ENCODE results near the gene FZD8.

Gene FZD8

DNA sequence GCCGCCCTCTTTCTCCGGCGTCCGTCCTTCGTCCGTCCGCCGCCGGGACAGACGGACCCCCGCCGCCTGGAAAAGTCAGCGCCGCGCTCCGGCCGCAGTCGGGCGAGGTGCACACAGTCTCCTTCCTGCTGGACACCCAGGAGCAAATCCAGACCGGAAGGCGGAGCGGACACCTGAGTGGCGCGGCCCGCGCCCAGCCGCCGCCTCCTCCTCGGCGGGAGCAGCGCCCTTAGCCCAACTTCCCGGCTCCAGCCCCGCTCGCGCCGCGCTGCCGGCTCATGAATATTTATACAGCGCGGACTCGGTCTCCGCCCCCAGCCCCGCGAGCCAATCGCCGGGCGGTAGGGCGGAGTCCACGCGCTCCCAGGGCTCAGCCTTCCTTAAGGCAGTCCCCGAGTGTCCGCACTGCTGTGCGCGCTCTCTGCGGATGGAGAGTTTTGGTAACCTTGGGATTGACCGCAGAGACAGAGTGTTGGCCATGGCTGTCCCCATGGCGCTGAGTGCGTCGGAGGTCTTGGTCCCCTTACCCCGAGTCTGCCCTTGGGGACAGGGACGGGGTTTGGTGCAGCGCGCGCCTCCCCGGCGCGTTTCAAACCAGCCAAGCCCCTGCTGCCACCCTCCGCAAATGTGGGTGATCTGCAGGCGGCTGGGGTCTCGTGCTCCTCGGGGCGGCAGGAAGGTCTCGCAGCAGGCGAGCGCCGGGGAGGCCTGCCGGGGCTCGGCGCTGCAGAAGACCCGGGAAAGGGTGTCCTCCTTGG lies at the start of gene FZD8 (continued):
- TF ChIP-seq, protein P1, sequence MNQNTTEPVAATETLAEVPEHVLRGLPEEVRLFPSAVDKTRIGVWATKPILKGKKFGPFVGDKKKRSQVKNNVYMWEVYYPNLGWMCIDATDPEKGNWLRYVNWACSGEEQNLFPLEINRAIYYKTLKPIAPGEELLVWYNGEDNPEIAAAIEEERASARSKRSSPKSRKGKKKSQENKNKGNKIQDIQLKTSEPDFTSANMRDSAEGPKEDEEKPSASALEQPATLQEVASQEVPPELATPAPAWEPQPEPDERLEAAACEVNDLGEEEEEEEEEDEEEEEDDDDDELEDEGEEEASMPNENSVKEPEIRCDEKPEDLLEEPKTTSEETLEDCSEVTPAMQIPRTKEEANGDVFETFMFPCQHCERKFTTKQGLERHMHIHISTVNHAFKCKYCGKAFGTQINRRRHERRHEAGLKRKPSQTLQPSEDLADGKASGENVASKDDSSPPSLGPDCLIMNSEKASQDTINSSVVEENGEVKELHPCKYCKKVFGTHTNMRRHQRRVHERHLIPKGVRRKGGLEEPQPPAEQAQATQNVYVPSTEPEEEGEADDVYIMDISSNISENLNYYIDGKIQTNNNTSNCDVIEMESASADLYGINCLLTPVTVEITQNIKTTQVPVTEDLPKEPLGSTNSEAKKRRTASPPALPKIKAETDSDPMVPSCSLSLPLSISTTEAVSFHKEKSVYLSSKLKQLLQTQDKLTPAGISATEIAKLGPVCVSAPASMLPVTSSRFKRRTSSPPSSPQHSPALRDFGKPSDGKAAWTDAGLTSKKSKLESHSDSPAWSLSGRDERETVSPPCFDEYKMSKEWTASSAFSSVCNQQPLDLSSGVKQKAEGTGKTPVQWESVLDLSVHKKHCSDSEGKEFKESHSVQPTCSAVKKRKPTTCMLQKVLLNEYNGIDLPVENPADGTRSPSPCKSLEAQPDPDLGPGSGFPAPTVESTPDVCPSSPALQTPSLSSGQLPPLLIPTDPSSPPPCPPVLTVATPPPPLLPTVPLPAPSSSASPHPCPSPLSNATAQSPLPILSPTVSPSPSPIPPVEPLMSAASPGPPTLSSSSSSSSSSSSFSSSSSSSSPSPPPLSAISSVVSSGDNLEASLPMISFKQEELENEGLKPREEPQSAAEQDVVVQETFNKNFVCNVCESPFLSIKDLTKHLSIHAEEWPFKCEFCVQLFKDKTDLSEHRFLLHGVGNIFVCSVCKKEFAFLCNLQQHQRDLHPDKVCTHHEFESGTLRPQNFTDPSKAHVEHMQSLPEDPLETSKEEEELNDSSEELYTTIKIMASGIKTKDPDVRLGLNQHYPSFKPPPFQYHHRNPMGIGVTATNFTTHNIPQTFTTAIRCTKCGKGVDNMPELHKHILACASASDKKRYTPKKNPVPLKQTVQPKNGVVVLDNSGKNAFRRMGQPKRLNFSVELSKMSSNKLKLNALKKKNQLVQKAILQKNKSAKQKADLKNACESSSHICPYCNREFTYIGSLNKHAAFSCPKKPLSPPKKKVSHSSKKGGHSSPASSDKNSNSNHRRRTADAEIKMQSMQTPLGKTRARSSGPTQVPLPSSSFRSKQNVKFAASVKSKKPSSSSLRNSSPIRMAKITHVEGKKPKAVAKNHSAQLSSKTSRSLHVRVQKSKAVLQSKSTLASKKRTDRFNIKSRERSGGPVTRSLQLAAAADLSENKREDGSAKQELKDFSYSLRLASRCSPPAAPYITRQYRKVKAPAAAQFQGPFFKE (tag by site-specific recombination; IDR thresholded peaks at IDR 0.05; ENCODE audit: borderline replicate concordance) = no peak
- no peak for TF ChIP-seq GLI4 (tag by site-specific recombination; IDR thresholded peaks at IDR 0.05)
- no peak for TF ChIP-seq ZNF610 (tag by site-specific recombination; IDR thresholded peaks at IDR 0.05; ENCODE audit: borderline replicate concordance)
- TF ChIP-seq, protein P2, sequence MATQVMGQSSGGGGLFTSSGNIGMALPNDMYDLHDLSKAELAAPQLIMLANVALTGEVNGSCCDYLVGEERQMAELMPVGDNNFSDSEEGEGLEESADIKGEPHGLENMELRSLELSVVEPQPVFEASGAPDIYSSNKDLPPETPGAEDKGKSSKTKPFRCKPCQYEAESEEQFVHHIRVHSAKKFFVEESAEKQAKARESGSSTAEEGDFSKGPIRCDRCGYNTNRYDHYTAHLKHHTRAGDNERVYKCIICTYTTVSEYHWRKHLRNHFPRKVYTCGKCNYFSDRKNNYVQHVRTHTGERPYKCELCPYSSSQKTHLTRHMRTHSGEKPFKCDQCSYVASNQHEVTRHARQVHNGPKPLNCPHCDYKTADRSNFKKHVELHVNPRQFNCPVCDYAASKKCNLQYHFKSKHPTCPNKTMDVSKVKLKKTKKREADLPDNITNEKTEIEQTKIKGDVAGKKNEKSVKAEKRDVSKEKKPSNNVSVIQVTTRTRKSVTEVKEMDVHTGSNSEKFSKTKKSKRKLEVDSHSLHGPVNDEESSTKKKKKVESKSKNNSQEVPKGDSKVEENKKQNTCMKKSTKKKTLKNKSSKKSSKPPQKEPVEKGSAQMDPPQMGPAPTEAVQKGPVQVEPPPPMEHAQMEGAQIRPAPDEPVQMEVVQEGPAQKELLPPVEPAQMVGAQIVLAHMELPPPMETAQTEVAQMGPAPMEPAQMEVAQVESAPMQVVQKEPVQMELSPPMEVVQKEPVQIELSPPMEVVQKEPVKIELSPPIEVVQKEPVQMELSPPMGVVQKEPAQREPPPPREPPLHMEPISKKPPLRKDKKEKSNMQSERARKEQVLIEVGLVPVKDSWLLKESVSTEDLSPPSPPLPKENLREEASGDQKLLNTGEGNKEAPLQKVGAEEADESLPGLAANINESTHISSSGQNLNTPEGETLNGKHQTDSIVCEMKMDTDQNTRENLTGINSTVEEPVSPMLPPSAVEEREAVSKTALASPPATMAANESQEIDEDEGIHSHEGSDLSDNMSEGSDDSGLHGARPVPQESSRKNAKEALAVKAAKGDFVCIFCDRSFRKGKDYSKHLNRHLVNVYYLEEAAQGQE (tag by site-specific recombination; IDR thresholded peaks at IDR 0.05) = no peak
- TF ChIP-seq ZNF677 (tag by site-specific recombination; IDR thresholded peaks at IDR 0.05) = no peak
- TF ChIP-seq ZBTB48 (tag by site-specific recombination; IDR thresholded peaks at IDR 0.05) = peak; percentile 91
- no peak for TF ChIP-seq ZNF544 (tag by site-specific recombination; IDR thresholded peaks at IDR 0.05)
- 0 out of 2 replicates have a peak, but pooled peaks have one; percentile 21 for TF ChIP-seq KLF10 (tag by site-specific recombination; IDR thresholded peaks at IDR 0.05)
- no peak for TF ChIP-seq ZNF174 (tag by site-specific recombination; IDR thresholded peaks at IDR 0.05)
- TF ChIP-seq, protein P3, sequence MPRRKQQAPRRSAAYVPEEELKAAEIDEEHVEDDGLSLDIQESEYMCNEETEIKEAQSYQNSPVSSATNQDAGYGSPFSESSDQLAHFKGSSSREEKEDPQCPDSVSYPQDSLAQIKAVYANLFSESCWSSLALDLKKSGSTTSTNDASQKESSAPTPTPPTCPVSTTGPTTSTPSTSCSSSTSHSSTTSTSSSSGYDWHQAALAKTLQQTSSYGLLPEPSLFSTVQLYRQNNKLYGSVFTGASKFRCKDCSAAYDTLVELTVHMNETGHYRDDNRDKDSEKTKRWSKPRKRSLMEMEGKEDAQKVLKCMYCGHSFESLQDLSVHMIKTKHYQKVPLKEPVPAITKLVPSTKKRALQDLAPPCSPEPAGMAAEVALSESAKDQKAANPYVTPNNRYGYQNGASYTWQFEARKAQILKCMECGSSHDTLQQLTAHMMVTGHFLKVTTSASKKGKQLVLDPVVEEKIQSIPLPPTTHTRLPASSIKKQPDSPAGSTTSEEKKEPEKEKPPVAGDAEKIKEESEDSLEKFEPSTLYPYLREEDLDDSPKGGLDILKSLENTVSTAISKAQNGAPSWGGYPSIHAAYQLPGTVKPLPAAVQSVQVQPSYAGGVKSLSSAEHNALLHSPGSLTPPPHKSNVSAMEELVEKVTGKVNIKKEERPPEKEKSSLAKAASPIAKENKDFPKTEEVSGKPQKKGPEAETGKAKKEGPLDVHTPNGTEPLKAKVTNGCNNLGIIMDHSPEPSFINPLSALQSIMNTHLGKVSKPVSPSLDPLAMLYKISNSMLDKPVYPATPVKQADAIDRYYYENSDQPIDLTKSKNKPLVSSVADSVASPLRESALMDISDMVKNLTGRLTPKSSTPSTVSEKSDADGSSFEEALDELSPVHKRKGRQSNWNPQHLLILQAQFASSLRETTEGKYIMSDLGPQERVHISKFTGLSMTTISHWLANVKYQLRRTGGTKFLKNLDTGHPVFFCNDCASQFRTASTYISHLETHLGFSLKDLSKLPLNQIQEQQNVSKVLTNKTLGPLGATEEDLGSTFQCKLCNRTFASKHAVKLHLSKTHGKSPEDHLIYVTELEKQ (tag by site-specific recombination; IDR thresholded peaks at IDR 0.05; ENCODE audit: borderline replicate concordance) = no peak
- TF ChIP-seq, protein P4, sequence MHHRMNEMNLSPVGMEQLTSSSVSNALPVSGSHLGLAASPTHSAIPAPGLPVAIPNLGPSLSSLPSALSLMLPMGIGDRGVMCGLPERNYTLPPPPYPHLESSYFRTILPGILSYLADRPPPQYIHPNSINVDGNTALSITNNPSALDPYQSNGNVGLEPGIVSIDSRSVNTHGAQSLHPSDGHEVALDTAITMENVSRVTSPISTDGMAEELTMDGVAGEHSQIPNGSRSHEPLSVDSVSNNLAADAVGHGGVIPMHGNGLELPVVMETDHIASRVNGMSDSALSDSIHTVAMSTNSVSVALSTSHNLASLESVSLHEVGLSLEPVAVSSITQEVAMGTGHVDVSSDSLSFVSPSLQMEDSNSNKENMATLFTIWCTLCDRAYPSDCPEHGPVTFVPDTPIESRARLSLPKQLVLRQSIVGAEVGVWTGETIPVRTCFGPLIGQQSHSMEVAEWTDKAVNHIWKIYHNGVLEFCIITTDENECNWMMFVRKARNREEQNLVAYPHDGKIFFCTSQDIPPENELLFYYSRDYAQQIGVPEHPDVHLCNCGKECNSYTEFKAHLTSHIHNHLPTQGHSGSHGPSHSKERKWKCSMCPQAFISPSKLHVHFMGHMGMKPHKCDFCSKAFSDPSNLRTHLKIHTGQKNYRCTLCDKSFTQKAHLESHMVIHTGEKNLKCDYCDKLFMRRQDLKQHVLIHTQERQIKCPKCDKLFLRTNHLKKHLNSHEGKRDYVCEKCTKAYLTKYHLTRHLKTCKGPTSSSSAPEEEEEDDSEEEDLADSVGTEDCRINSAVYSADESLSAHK (tag by site-specific recombination; IDR thresholded peaks at IDR 0.05) = no peak
- TF ChIP-seq ZNF777 (tag by site-specific recombination; IDR thresholded peaks at IDR 0.05; ENCODE audit: borderline replicate concordance) = no peak
- TF ChIP-seq MZF1 (tag by site-specific recombination; IDR thresholded peaks at IDR 0.05; ENCODE audit: borderline replicate concordance) = no peak
- TF ChIP-seq ZNF24 (tag by site-specific recombination; IDR thresholded peaks at IDR 0.05) = no peak
- TF ChIP-seq, protein P5, sequence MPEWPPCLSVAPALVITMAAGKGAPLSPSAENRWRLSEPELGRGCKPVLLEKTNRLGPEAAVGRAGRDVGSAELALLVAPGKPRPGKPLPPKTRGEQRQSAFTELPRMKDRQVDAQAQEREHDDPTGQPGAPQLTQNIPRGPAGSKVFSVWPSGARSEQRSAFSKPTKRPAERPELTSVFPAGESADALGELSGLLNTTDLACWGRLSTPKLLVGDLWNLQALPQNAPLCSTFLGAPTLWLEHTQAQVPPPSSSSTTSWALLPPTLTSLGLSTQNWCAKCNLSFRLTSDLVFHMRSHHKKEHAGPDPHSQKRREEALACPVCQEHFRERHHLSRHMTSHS (tag by site-specific recombination; IDR thresholded peaks at IDR 0.05) = no peak
- no peak for TF ChIP-seq ZNF16 (tag by site-specific recombination; IDR thresholded peaks at IDR 0.05; ENCODE audit: low read depth)
- TF ChIP-seq ZNF138 (tag by site-specific recombination; IDR thresholded peaks at IDR 0.05; ENCODE audit: borderline replicate concordance) = no peak
- TF ChIP-seq OVOL3 (tag by site-specific recombination; IDR thresholded peaks at IDR 0.05) = no peak
